HepG2 (cell line): ENCODE results near the gene CCDC183. TPM values are rescaled to one million over a fixed set of nuclear protein-coding genes. Genes with fewer than 3 reads are reported as not detected.

Experiments
- AKNA ChIP-seq: sonication (generic); formaldehyde crosslinking; IDR thresholded peaks from 2 replicates; pipeline ENCODE4 v1.4.0; 2020; ENCODE audit warnings: missing genetic modification reagents, borderline replicate concordance
- BRF2 ChIP-seq: sonication (generic); formaldehyde crosslinking; IDR thresholded peaks from 2 replicates; pipeline ENCODE4 v1.8.1; 2022; ENCODE audit warnings: mild to moderate bottlenecking, missing genetic modification reagents
- CREBL2 ChIP-seq: sonication (generic); formaldehyde crosslinking; IDR thresholded peaks from 2 replicates; pipeline ENCODE4 v1.8.1; 2023; ENCODE audit warnings: missing genetic modification reagents, mild to moderate bottlenecking, borderline replicate concordance
- ETS1 ChIP-seq: sonication (generic); formaldehyde crosslinking; IDR thresholded peaks from 2 replicates; pipeline ENCODE4 v1.4.0; 2020; ENCODE audit warnings: missing genetic modification reagents
- FOXK1 ChIP-seq: sonication (generic); formaldehyde crosslinking; IDR thresholded peaks from 2 replicates; pipeline ENCODE4 v1.4.0; 2020; ENCODE audit warnings: low read depth, missing genetic modification reagents, borderline replicate concordance
- HMGXB3 ChIP-seq: sonication (generic); formaldehyde crosslinking; IDR thresholded peaks from 2 replicates; pipeline ENCODE4 v1.4.0; 2020; ENCODE audit warnings: missing genetic modification reagents, borderline replicate concordance
- HNRNPLL ChIP-seq: fragments of 200-400 bp; formaldehyde crosslinking; IDR thresholded peaks from 2 replicates; pipeline ENCODE4 v1.6.1; 2017; ENCODE audit warnings: mild to moderate bottlenecking, low read depth, low read length; ENCODE audit not compliant: poor library complexity, severe bottlenecking
- MED13 ChIP-seq: sonication (generic); formaldehyde crosslinking; IDR thresholded peaks from 2 replicates; pipeline ENCODE4 v1.5.0; 2020; ENCODE audit warnings: missing genetic modification reagents
- NBN ChIP-seq: fragments of 450-650 bp; conservative IDR thresholded peaks from 2 replicates; pipeline ENCODE4 v1.6.1; 2017
- PCBP1 ChIP-seq: fragments of 200-400 bp; formaldehyde crosslinking; IDR thresholded peaks from 2 replicates; pipeline ENCODE4 v1.6.1; 2017; ENCODE audit warnings: mild to moderate bottlenecking, low read depth, low read length, borderline replicate concordance
- POLR2AphosphoS2 ChIP-seq: IDR thresholded peaks from 2 replicates; pipeline ENCODE4 v1.6.1; 2011; ENCODE audit warnings: low read depth, low read length, improper control_type of control experiment
- SRSF9 ChIP-seq: fragments of 200-400 bp; formaldehyde crosslinking; IDR thresholded peaks from 2 replicates; pipeline ENCODE4 v1.6.1; 2018; ENCODE audit warnings: borderline replicate concordance, mild to moderate bottlenecking, low read depth, low read length; ENCODE audit not compliant: insufficient read depth, poor library complexity, severe bottlenecking
- ZNF33B ChIP-seq: sonication (generic); formaldehyde crosslinking; IDR thresholded peaks from 2 replicates; pipeline ENCODE4 v1.5.1; 2020; ENCODE audit warnings: mild to moderate bottlenecking, missing genetic modification reagents
- ZNF460 ChIP-seq: sonication (generic); formaldehyde crosslinking; IDR thresholded peaks from 2 replicates; pipeline ENCODE4 v1.5.1; 2020; ENCODE audit warnings: missing genetic modification reagents, mild to moderate bottlenecking, borderline replicate concordance
- ZNF570 ChIP-seq: sonication (generic); formaldehyde crosslinking; IDR thresholded peaks from 2 replicates; pipeline ENCODE4 v1.4.0; 2020; ENCODE audit warnings: mild to moderate bottlenecking, missing genetic modification reagents, borderline replicate concordance
- polyA plus RNA-seq, 8 experiments: library from polyadenylated mRNA; depleted of rRNA in 3 of 8; stranded (reverse) in 7 of 8; unstranded in 1 of 8; fragments of >200 nt; fragmentation: Illumina TruSeq in 4 of 8; extraction: Trizol in 4 of 8; gene quantifications; 2 replicates each; pipeline versions ENCODE4 v1.2.1 to v1.2.3, GENCODE V29; 2011 to 2016; ENCODE audit warnings: low read depth in 4 of 8, missing spikeins in 1 of 8, mixed read lengths in 1 of 8; ENCODE audit not compliant: insufficient read depth in 1 of 8
- total RNA-seq, 5 experiments: library from RNA; depleted of rRNA; stranded (reverse); fragments of >200 nt; fragmentation: Illumina TruSeq; extraction: Trizol; gene quantifications; 2 replicates each; pipeline ENCODE4 v1.2.3, GENCODE V29; 2016; ENCODE audit warnings: low read depth in 1 of 5

Gene CCDC183
- total and polyA plus RNA-seq, 2 of the 13 experiments (the other 11 are each of a cell fraction or from before 2014, with no cell fraction given) = 5.0 to 66.4 TPM

GRCh38 chr9:136849038-136849959 is 53.2 kb downstream of the CCDC183 start, which contains the start of gene PHPT1 (continued):
- TF ChIP-seq ZNF570 (CRISPR knock-in tag) = 0 out of 2 replicates have a peak, but pooled peaks have one; percentile 59
- no peak for TF ChIP-seq ETS1 (CRISPR knock-in tag)
- TF ChIP-seq ZNF460 (CRISPR knock-in tag) = no peak
- TF ChIP-seq ZNF33B (CRISPR knock-in tag) = no peak
- TF ChIP-seq HNRNPLL = peak; percentile 58
- peak; percentile 100 for TF ChIP-seq HMGXB3
- TF ChIP-seq FOXK1 = peak; percentile 82
- TF ChIP-seq CREBL2 (CRISPR knock-in tag) = peak; percentile 22; the same call in 1 of the 2 replicates
- 0 out of 2 replicates have a peak, but pooled peaks have one; percentile 35 for TF ChIP-seq BRF2 (CRISPR knock-in tag)
- peak; percentile 58; the same call in 1 of the 2 replicates for TF ChIP-seq MED13 (CRISPR knock-in tag)
- peak; percentile 47; the same call in 1 of the 2 replicates for TF ChIP-seq PCBP1
- TF ChIP-seq NBN = no peak
- TF ChIP-seq SRSF9 = no peak
- peak; percentile 78; the same call in 1 of the 2 replicates for TF ChIP-seq POLR2AphosphoS2
- TF ChIP-seq AKNA (CRISPR knock-in tag) = no peak
